Chondrocyte (in vitro differentiated cells): ENCODE data around the gene IRF9. TPM values are rescaled to one million over a fixed set of nuclear protein-coding genes. Genes with fewer than 3 reads are reported as not detected.

Experiments
- DNase-seq: peaks from one replicate; pipeline ENCODE4 v3.0.0; 2021; ENCODE audit warnings: mixed read lengths, low spot score
- H3K27ac Mint-ChIP-seq: one replicate; pipeline ENCODE4 v1.8.0; 2021; ENCODE audit warnings: mild to moderate bottlenecking, moderate library complexity, mixed read lengths; ENCODE audit not compliant: unreplicated experiment
- H3K27me3 Mint-ChIP-seq: 2 replicates; pipeline ENCODE4 v1.8.0; 2021; ENCODE audit warnings: low read depth, mixed read lengths
- H3K36me3 Mint-ChIP-seq: 2 replicates; pipeline ENCODE4 v1.8.0; 2021; ENCODE audit warnings: low read depth, mixed read lengths
- H3K4me1 Mint-ChIP-seq: 2 replicates; pipeline ENCODE4 v1.8.0; 2021; ENCODE audit warnings: low read depth, mild to moderate bottlenecking, mixed read lengths
- H3K4me3 Mint-ChIP-seq: one replicate; pipeline ENCODE4 v1.8.0; 2021; ENCODE audit warnings: mild to moderate bottlenecking, moderate library complexity, mixed read lengths; ENCODE audit not compliant: unreplicated experiment
- H3K9me3 Mint-ChIP-seq: 2 replicates; pipeline ENCODE4 v1.8.0; 2021; ENCODE audit warnings: low read depth, mixed read lengths
- CTCF ChIP-seq: fragments of 200-600 bp; sonication (generic); IDR thresholded peaks from 2 replicates; pipeline ENCODE4 v1.5.0; 2021; ENCODE audit warnings: antibody characterized with exemption, mild to moderate bottlenecking, moderate library complexity
- total RNA-seq: library from RNA; stranded (reverse); gene quantifications from 3 replicates; pipeline ENCODE4 v1.2.1, GENCODE V29; 2021

Gene IRF9
- total RNA-seq, 1 donor from 2014 or later = 38.4 TPM

DNA sequence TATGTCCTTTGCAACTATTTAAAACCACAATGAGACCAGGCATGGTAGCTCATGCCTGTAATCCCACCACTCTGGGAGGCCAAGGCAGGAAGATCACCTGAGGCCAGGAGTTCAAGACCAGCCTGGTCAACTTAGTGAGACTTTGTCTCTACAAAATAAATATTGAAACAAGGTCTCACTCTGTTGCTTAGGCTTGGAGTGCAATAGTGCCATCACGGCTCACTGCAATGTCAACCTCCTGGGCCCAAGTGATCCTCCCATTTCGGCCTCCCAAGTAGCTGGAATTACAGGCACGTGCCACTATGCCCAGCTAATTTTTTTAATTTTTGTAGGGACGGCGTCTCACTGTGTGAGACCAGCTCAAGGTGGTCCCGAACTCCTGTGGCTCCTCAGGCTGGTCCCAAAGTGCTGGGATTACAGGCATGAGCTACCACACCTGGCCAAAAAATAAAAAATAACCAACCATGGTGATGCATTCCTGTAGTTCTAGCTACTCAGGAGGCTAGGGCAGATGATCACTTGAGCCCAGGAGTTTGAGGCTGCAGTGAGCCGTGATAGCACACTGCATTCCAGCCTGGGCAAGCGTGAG, 31.6 kb upstream of the IRF9 start:
- DNase-seq = no peak
- no peaks in the 10 kb centered on the region for H3K4me1 Mint-ChIP-seq
- no peaks in the 10 kb centered on the region for H3K36me3 Mint-ChIP-seq
- no peaks in the 10 kb centered on the region for H3K27me3 Mint-ChIP-seq
- H3K27ac Mint-ChIP-seq = no peak overlapping the region
- H3K4me3 Mint-ChIP-seq = no peak overlapping the region
- no peaks in the 10 kb centered on the region for H3K9me3 Mint-ChIP-seq
- no peak for TF ChIP-seq CTCF

GRCh38 chr14:24130380-24130716, 30.7 kb upstream of the IRF9 start, which contains the start of gene FITM1:
FITM1 (plus strand) TSS chr14:24130659; CDS start chr14:24131564, 905 bp downstream.
- no peaks in the 10 kb centered on the region for H3K9me3 Mint-ChIP-seq
- no peak within 1 kb of the TSS for H3K27ac Mint-ChIP-seq

DNA sequence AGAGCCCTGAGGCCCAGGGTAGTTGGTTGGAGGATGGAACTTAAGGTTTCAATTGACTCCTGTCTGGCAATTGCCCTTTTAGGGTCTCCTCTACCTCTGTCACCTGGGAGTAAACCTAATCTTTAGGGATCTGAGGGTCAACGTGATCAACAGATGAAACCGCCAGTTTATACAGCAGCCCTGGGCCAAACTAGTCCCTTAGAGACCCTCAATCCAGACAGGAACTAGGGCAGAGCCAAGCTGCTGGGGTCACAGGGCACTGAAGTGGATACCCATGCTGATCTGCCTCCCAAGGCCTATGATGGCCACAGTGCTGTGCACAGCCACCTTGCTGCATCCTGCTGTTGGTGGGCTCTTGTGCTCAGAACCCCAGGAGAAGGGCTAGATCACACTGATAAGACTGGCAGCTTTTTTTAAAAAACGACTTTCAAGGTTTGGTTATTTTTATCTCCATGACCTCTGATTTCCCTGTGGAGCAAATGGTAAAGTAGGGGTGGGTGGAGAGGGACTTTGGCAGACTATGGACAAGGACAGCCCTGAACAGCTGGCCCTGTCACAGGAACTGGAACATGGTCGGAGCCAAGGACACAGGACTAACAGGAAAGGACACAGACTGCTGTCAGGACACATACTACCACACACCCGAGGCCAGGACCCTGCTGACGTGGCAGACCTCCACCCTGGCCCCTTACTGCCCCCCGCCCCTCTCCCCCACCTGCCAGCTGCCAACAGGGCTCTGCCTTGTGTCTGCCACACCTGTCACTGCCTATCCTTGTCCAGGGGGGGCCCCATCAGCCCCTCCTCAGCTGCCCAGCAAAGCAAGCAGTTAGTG, 30.1 kb upstream of the IRF9 start:
- H3K4me1 Mint-ChIP-seq = peaks cover 6% of the 10 kb centered on the region
- DNase-seq = no peak
- no peak overlapping the region for H3K4me3 Mint-ChIP-seq
- H3K9me3 Mint-ChIP-seq = no peaks in the 10 kb centered on the region
- H3K27ac Mint-ChIP-seq = no peak overlapping the region
- H3K36me3 Mint-ChIP-seq = no peaks in the 10 kb centered on the region
- no peaks in the 10 kb centered on the region for H3K27me3 Mint-ChIP-seq
- TF ChIP-seq CTCF = no peak

More at GRCh38 chr14:24130380-24130716, 30.7 kb upstream of the IRF9 start, which contains the start of gene FITM1:
- Mint-ChIP-seq H3K27me3 (no peaks in the 10 kb centered on the region), H3K4me3 (no peak within 1 kb of the TSS), H3K4me1 (peaks cover 3% of the 10 kb centered on the region), H3K36me3 (no peaks in the 10 kb centered on the region)
- no peak for DNase-seq
- no peak for TF ChIP-seq CTCF

DNA sequence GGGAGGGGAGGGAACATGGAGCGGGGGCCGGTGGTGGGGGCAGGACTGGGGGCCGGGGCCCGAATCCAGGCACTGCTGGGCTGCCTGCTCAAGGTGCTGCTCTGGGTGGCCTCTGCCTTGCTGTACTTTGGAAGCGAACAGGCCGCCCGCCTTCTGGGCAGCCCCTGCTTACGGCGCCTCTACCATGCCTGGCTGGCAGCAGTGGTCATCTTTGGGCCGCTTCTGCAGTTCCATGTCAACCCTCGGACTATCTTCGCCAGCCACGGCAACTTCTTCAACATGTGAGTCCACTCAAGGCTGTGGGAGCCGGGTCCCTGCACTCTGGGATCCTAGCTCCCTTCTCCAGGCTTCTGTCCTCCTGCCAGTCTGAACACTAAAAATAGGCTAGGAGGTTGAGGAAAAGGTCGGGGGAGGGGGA, 29.5 kb upstream of the IRF9 start:
- H3K27ac Mint-ChIP-seq = no peak overlapping the region
- no peak for TF ChIP-seq CTCF
- no peaks in the 10 kb centered on the region for H3K9me3 Mint-ChIP-seq
- no peak overlapping the region for H3K4me3 Mint-ChIP-seq
- no peak for DNase-seq
- no peaks in the 10 kb centered on the region for H3K36me3 Mint-ChIP-seq
- no peaks in the 10 kb centered on the region for H3K27me3 Mint-ChIP-seq
- H3K4me1 Mint-ChIP-seq = peaks cover 8% of the 10 kb centered on the region

- DNase-seq = no peak
- no peak overlapping the region for H3K4me3 Mint-ChIP-seq
- H3K4me1 Mint-ChIP-seq = peaks cover 14% of the 10 kb centered on the region
- no peaks in the 10 kb centered on the region for H3K9me3 Mint-ChIP-seq
- H3K27me3 Mint-ChIP-seq = no peaks in the 10 kb centered on the region
- TF ChIP-seq CTCF = no peak
- H3K36me3 Mint-ChIP-seq = no peaks in the 10 kb centered on the region
- H3K27ac Mint-ChIP-seq = no peak overlapping the region
These were observed 28.9 kb upstream of the IRF9 start for GRCh38 chr14:24132061-24132685.
